WTC11 (cell line): Measurements from ENCODE around the gene SGMS1. TPM values are rescaled to one million over a fixed set of nuclear protein-coding genes. Genes with fewer than 3 reads are reported as not detected.

Experiments used
- ATAC-seq: fragments of 200-7000 bp; cut with Tn5 transposase; 2 replicates; pipeline ENCODE4 v1.10.0; 2021; ENCODE audit warnings: mild to moderate bottlenecking, moderate library complexity
- CTCF ChIA-PET: fragments of 300-600 bp; sonication (Branson Sonifier 250); formaldehyde crosslinking; loops from one replicate; lab custom pipeline; 2021; ENCODE audit warnings: antibody characterized with exemption; lab: Charles Lee
- POLR2A ChIA-PET: fragments of 350-600 bp; sonication (Branson Sonifier 250); formaldehyde crosslinking; loops from one replicate; lab custom pipeline; 2021; ENCODE audit warnings: antibody characterized with exemption; lab: Charles Lee
- DNase-seq: peaks from one replicate; pipeline ENCODE4 v3.0.0; 2021; ENCODE audit warnings: low spot score
- H3K27ac Mint-ChIP-seq: 2 replicates; pipeline ENCODE4 v1.8.0; 2021; ENCODE audit warnings: mixed read lengths
- H3K27me3 Mint-ChIP-seq: 2 replicates; pipeline ENCODE4 v1.8.0; 2021; ENCODE audit warnings: low read depth, mild to moderate bottlenecking, moderate library complexity, mixed read lengths
- H3K36me3 Mint-ChIP-seq: 2 replicates; pipeline ENCODE4 v1.8.0; 2021; ENCODE audit warnings: mixed read lengths
- H3K4me1 Mint-ChIP-seq: 2 replicates; pipeline ENCODE4 v1.8.0; 2022; ENCODE audit warnings: mixed read lengths
- H3K4me3 Mint-ChIP-seq: 2 replicates; pipeline ENCODE4 v1.8.0; 2021; ENCODE audit warnings: mild to moderate bottlenecking, moderate library complexity, mixed read lengths
- H3K9me3 Mint-ChIP-seq: 2 replicates; pipeline ENCODE4 v1.8.0; 2021; ENCODE audit warnings: mixed read lengths
- AR ChIP-seq: fragments of 250-450 bp; sonication (Bioruptor Pico); IDR thresholded peaks from 2 replicates; pipeline ENCODE4 v1.9.0; 2021; ENCODE audit warnings: mild to moderate bottlenecking
- ATF3 ChIP-seq: sonication (generic); formaldehyde crosslinking; conservative IDR thresholded peaks from 2 replicates; pipeline ENCODE4 v1.8.1; 2022; ENCODE audit warnings: mild to moderate bottlenecking, missing genetic modification reagents
- CTCF ChIP-seq: fragments of 200-600 bp; IDR thresholded peaks from 2 replicates; pipeline ENCODE4 v1.8.0; 2022; ENCODE audit warnings: antibody characterized with exemption
- E2F1 ChIP-seq: sonication (generic); formaldehyde crosslinking; IDR thresholded peaks from 2 replicates; pipeline ENCODE4 v1.8.0; 2022; ENCODE audit warnings: mild to moderate bottlenecking, missing genetic modification reagents
- ELF4 ChIP-seq: sonication (generic); formaldehyde crosslinking; IDR thresholded peaks from 2 replicates; pipeline ENCODE4 v1.8.1; 2022; ENCODE audit warnings: low read depth, mild to moderate bottlenecking, moderate library complexity, missing genetic modification reagents
- HMGA2 ChIP-seq: fragments of 250-450 bp; sonication (Bioruptor Pico); IDR thresholded peaks from 2 replicates; pipeline ENCODE4 v1.4.0; 2021; ENCODE audit warnings: mild to moderate bottlenecking, moderate library complexity
- JAZF1 ChIP-seq: fragments of 250-450 bp; sonication (Bioruptor Pico); IDR thresholded peaks from 2 replicates; pipeline ENCODE4 v1.9.0; 2021; ENCODE audit warnings: moderate library complexity, mild to moderate bottlenecking, inconsistent platforms
- NFATC4 ChIP-seq: fragments of 250-450 bp; sonication (Bioruptor Pico); IDR thresholded peaks from 2 replicates; pipeline ENCODE4 v1.9.0; 2021; ENCODE audit warnings: mild to moderate bottlenecking
- PRRX2 ChIP-seq: fragments of 250-450 bp; sonication (Bioruptor Pico); IDR thresholded peaks from 2 replicates; pipeline ENCODE4 v1.8.0; 2021; ENCODE audit warnings: mild to moderate bottlenecking
- ZNF121 ChIP-seq: sonication (generic); formaldehyde crosslinking; IDR thresholded peaks from 2 replicates; pipeline ENCODE4 v1.8.0; 2023; ENCODE audit warnings: missing genetic modification reagents
- ZNF416 ChIP-seq: fragments of 250-450 bp; sonication (Bioruptor Pico); IDR thresholded peaks from 2 replicates; pipeline ENCODE4 v1.9.0; 2021; ENCODE audit warnings: mild to moderate bottlenecking, inconsistent platforms
- ZNF423 ChIP-seq: fragments of 250-450 bp; sonication (Bioruptor Pico); IDR thresholded peaks from 2 replicates; pipeline ENCODE4 v2.1.2; 2022; ENCODE audit warnings: mild to moderate bottlenecking, moderate library complexity
- ZNF532 ChIP-seq: fragments of 250-450 bp; sonication (Bioruptor Pico); IDR thresholded peaks from 2 replicates; pipeline ENCODE4 v1.9.0; 2021; ENCODE audit warnings: mild to moderate bottlenecking, borderline replicate concordance
- total RNA-seq: library from RNA; stranded (reverse); gene quantifications from 3 replicates; pipeline ENCODE4 v1.2.3, GENCODE V29; 2021

The SGMS1 gene
- total RNA-seq, 1 experiment from 2014 or later: 13.2 TPM

GRCh38 chr10:50280049-50280841 is 343.5 kb downstream of the SGMS1 start:
- Mint-ChIP-seq H3K27ac (no peak overlapping the region), H3K4me1 (peaks cover 15% of the 10 kb centered on the region), H3K36me3 (no peaks in the 10 kb centered on the region), H3K4me3 (no peak overlapping the region), H3K9me3 (peaks cover 4% of the 10 kb centered on the region), H3K27me3 (peaks cover 5% of the 10 kb centered on the region; the same call in 1 of the 2 replicates)
- CTCF ChIA-PET: interaction anchor here (2.0 kb wide), 1 partner anchor 31 kb away, joined by 6 read pairs; no protein-coding TSS in a partner anchor
- POLR2A ChIA-PET: no interaction called here
- TF ChIP-seq ELF4 (no peak), ZNF121 (CRISPR knock-in tag) (no peak), HMGA2 (CRISPR knock-in tag) (no peak), AR (CRISPR knock-in tag) (no peak), PRRX2 (CRISPR knock-in tag) (no peak), ATF3 (CRISPR knock-in tag) (no peak), ZNF416 (CRISPR knock-in tag) (no peak)
- DNase-seq: no peak
- no peak for ATAC-seq

- CTCF ChIA-PET: interaction anchor here (2.0 kb wide), 1 partner anchor 32 kb away, joined by 6 read pairs; no protein-coding TSS in a partner anchor
- Mint-ChIP-seq H3K27ac (no peak overlapping the region), H3K27me3 (peaks cover 5% of the 10 kb centered on the region; the same call in 1 of the 2 replicates), H3K4me1 (peaks cover 15% of the 10 kb centered on the region), H3K9me3 (peaks cover 4% of the 10 kb centered on the region), H3K36me3 (no peaks in the 10 kb centered on the region), H3K4me3 (no peak overlapping the region)
- ATAC-seq (peak; percentile 89), DNase-seq (peak; percentile 23)
- TF ChIP-seq ZNF423 (CRISPR knock-in tag): no peak
- no peak for TF ChIP-seq ZNF532
- TF ChIP-seq CTCF: no peak
- no peak for TF ChIP-seq NFATC4
- no peak for TF ChIP-seq JAZF1
- no peak for TF ChIP-seq E2F1 (CRISPR knock-in tag)
- POLR2A ChIA-PET: no interaction called here
Measured at GRCh38 chr10:50279489-50279888, 344.3 kb downstream of the SGMS1 start.
